GM10266 (cell line): ENCODE measurements around the gene OPTC.
"Not testable (repeated sequence)": the region's sequence is repeated elsewhere in the genome, so short reads cannot be mapped to it uniquely, and the experiment has no call there.

Experiments used
- DNase-seq: peaks from one replicate; pipeline ENCODE4 v3.0.0; 2012; ENCODE audit errors: extremely low spot score
- CTCF ChIP-seq: IDR thresholded peaks from 2 replicates; pipeline ENCODE4 v1.5.1; 2012; ENCODE audit warnings: mild to moderate bottlenecking, low read depth; ENCODE audit not compliant: control insufficient read depth, insufficient read depth; ENCODE audit errors: missing control alignments

OPTC gene

GRCh38 chr1:203516184-203516583 lies 22.2 kb downstream of the OPTC start:
- no peak for TF ChIP-seq CTCF
- DNase-seq = no peak

- DNase-seq = no peak
- TF ChIP-seq CTCF = no peak
These were observed 23.0 kb downstream of the OPTC start for GRCh38 chr1:203516906-203517305.

GRCh38 chr1:203517426-203518110 lies 23.6 kb downstream of the OPTC start:
- no peak for TF ChIP-seq CTCF
- no peak for DNase-seq

- not testable (repeated sequence) for DNase-seq
These were observed 24.2 kb downstream of the OPTC start for GRCh38 chr1:203518139-203518538.

GRCh38 chr1:203518541-203518940 lies 24.6 kb downstream of the OPTC start:
- TF ChIP-seq CTCF = no peak
- DNase-seq = no peak

- no peak for DNase-seq
These were observed 25.3 kb downstream of the OPTC start for GRCh38 chr1:203519053-203519840.

GRCh38 chr1:203519896-203520295 lies 25.9 kb downstream of the OPTC start:
- no peak for DNase-seq
- TF ChIP-seq CTCF = no peak

More at GRCh38 chr1:203519053-203519840, 25.3 kb downstream of the OPTC start:
- no peak for TF ChIP-seq CTCF
